ENCODE measurements around the gene RAB43.

RAB43 gene

GRCh38 chr3:129118745-129119144 is 2.9 kb downstream of the RAB43 start:
- H3K4me2 ChIP-seq (ENCODE audit: low read depth, low read length, poor library complexity, severe bottlenecking) = peak overlapping the region; percentile 77
- H3K27me3 ChIP-seq (ENCODE audit: insufficient read depth, low read length, poor library complexity, severe bottlenecking) = no peaks in the 10 kb centered on the region
- peak overlapping the region; percentile 80 for H3K4me3 ChIP-seq (ENCODE audit: low read length, poor library complexity, severe bottlenecking)
- peaks cover 14% of the 10 kb centered on the region for H3F3A ChIP-seq (ENCODE audit: low read depth)
- peaks cover 48% of the 10 kb centered on the region for H3K79me2 ChIP-seq (ENCODE audit: insufficient read depth, low read length)
- H3K36me3 ChIP-seq (ENCODE audit: insufficient read depth, low read length) = no peaks in the 10 kb centered on the region
- H3K9me2 ChIP-seq (replicated peaks; ENCODE audit: low read depth, low read length) = no peaks in the 10 kb centered on the region
- H3K9me3 ChIP-seq (ENCODE audit: insufficient read depth, low read depth, low read length) = no peaks in the 10 kb centered on the region
- peak overlapping the region; percentile 72 for H3K9ac ChIP-seq (ENCODE audit: low read depth, low read length, poor library complexity, severe bottlenecking)
- peaks cover 5% of the 10 kb centered on the region for H4K20me1 ChIP-seq (ENCODE audit: insufficient read depth, low read length, poor library complexity, severe bottlenecking)
- peaks cover 64% of the 10 kb centered on the region for H3K4me1 ChIP-seq (ENCODE audit: insufficient read depth, low read length, poor library complexity, severe bottlenecking)
- no peak overlapping the region for H2AFZ ChIP-seq (ENCODE audit: low read length)
- no peak for TF ChIP-seq EZH2phosphoT487 (IDR thresholded peaks at IDR 0.05; ENCODE audit: borderline replicate concordance)
- TF ChIP-seq, protein P1, sequence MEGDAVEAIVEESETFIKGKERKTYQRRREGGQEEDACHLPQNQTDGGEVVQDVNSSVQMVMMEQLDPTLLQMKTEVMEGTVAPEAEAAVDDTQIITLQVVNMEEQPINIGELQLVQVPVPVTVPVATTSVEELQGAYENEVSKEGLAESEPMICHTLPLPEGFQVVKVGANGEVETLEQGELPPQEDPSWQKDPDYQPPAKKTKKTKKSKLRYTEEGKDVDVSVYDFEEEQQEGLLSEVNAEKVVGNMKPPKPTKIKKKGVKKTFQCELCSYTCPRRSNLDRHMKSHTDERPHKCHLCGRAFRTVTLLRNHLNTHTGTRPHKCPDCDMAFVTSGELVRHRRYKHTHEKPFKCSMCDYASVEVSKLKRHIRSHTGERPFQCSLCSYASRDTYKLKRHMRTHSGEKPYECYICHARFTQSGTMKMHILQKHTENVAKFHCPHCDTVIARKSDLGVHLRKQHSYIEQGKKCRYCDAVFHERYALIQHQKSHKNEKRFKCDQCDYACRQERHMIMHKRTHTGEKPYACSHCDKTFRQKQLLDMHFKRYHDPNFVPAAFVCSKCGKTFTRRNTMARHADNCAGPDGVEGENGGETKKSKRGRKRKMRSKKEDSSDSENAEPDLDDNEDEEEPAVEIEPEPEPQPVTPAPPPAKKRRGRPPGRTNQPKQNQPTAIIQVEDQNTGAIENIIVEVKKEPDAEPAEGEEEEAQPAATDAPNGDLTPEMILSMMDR (conservative IDR thresholded peaks at IDR 0.05; ENCODE audit: low read length) = no peak

DNA sequence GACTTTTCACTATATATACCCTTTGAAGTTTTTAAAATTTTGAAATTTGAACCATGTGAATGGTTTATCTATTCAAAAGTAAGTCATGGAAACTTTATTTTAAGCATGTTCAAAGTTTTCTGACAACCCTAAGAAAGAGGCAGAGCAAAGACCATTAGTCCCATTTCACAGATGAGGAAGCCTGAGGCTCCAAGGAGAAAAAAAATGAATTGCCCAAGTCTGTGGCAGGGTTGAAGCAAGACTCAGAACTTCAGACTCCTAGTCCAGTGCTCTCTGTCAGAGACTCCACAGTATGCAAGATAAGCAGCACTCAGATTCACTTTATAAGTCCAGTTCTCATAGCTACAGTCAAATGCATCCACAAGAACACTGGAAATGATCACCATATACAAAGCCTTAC is 4.5 kb downstream of the RAB43 start:
- Histone ChIP-seq H2AFZ (ENCODE audit: low read length) (no peak overlapping the region), H3K4me2 (ENCODE audit: low read depth, low read length, poor library complexity, severe bottlenecking) (peak overlapping the region; percentile 77), H3F3A (ENCODE audit: low read depth) (no peaks in the 10 kb centered on the region), H3K79me2 (ENCODE audit: insufficient read depth, low read length) (peaks cover 52% of the 10 kb centered on the region), H3K27me3 (ENCODE audit: insufficient read depth, low read length, poor library complexity, severe bottlenecking) (no peaks in the 10 kb centered on the region), H3K9ac (ENCODE audit: low read depth, low read length, poor library complexity, severe bottlenecking) (peak overlapping the region; percentile 20), H3K4me1 (ENCODE audit: insufficient read depth, low read length, poor library complexity, severe bottlenecking) (peaks cover 50% of the 10 kb centered on the region), H3K9me3 (ENCODE audit: insufficient read depth, low read depth, low read length) (no peaks in the 10 kb centered on the region), H4K20me1 (ENCODE audit: insufficient read depth, low read length, poor library complexity, severe bottlenecking) (peaks cover 5% of the 10 kb centered on the region), H3K4me3 (ENCODE audit: low read length, poor library complexity, severe bottlenecking) (no peak overlapping the region), H3K36me3 (ENCODE audit: insufficient read depth, low read length) (no peaks in the 10 kb centered on the region), H3K9me2 (replicated peaks; ENCODE audit: low read depth, low read length) (no peaks in the 10 kb centered on the region)
- TF ChIP-seq EZH2phosphoT487 (IDR thresholded peaks at IDR 0.05; ENCODE audit: borderline replicate concordance) = no peak
- TF ChIP-seq, protein P1 (conservative IDR thresholded peaks at IDR 0.05; ENCODE audit: low read length) = no peak

- no peak for TF ChIP-seq EZH2phosphoT487 (IDR thresholded peaks at IDR 0.05; ENCODE audit: borderline replicate concordance)
- TF ChIP-seq, protein P1 (conservative IDR thresholded peaks at IDR 0.05; ENCODE audit: low read length) = no peak
- peaks cover 49% of the 10 kb centered on the region for H3K4me1 ChIP-seq (ENCODE audit: insufficient read depth, low read length, poor library complexity, severe bottlenecking)
- peaks cover 5% of the 10 kb centered on the region for H4K20me1 ChIP-seq (ENCODE audit: insufficient read depth, low read length, poor library complexity, severe bottlenecking)
- H2AFZ ChIP-seq (ENCODE audit: low read length) = no peak overlapping the region
- H3K27me3 ChIP-seq (ENCODE audit: insufficient read depth, low read length, poor library complexity, severe bottlenecking) = no peaks in the 10 kb centered on the region
- H3K79me2 ChIP-seq (ENCODE audit: insufficient read depth, low read length) = peaks cover 52% of the 10 kb centered on the region
- peak overlapping the region; percentile 42 for H3K4me3 ChIP-seq (ENCODE audit: low read length, poor library complexity, severe bottlenecking)
- H3K36me3 ChIP-seq (ENCODE audit: insufficient read depth, low read length) = no peaks in the 10 kb centered on the region
- peak overlapping the region; percentile 62 for H3K4me2 ChIP-seq (ENCODE audit: low read depth, low read length, poor library complexity, severe bottlenecking)
- H3K9me2 ChIP-seq (replicated peaks; ENCODE audit: low read depth, low read length) = no peaks in the 10 kb centered on the region
- no peaks in the 10 kb centered on the region for H3F3A ChIP-seq (ENCODE audit: low read depth)
- no peak overlapping the region for H3K9ac ChIP-seq (ENCODE audit: low read depth, low read length, poor library complexity, severe bottlenecking)
- no peaks in the 10 kb centered on the region for H3K9me3 ChIP-seq (ENCODE audit: insufficient read depth, low read depth, low read length)
Measured at GRCh38 chr3:129116482-129116946, 5.1 kb downstream of the RAB43 start.

Measured in Loucy (cell line).